ENCODE data around the gene MB21D2.

The MB21D2 gene

GRCh38 chr3:192929755-192930547, 12.3 kb upstream of the MB21D2 start:
- TF ChIP-seq CTCF (IDR thresholded peaks at IDR 0.05) = no peak

- TF ChIP-seq CTCF (IDR thresholded peaks at IDR 0.05) = no peak
Measured at GRCh38 chr3:192929146-192929545, 11.5 kb upstream of the MB21D2 start.

- no peak for TF ChIP-seq CTCF (IDR thresholded peaks at IDR 0.05)
Measured at GRCh38 chr3:192928720-192929119, 11.1 kb upstream of the MB21D2 start.

- TF ChIP-seq CTCF (IDR thresholded peaks at IDR 0.05) = no peak
Measured at GRCh38 chr3:192928016-192928415, 10.4 kb upstream of the MB21D2 start.

- TF ChIP-seq CTCF (IDR thresholded peaks at IDR 0.05) = no peak
Measured at GRCh38 chr3:192927016-192927415, 9.4 kb upstream of the MB21D2 start.

DNA sequence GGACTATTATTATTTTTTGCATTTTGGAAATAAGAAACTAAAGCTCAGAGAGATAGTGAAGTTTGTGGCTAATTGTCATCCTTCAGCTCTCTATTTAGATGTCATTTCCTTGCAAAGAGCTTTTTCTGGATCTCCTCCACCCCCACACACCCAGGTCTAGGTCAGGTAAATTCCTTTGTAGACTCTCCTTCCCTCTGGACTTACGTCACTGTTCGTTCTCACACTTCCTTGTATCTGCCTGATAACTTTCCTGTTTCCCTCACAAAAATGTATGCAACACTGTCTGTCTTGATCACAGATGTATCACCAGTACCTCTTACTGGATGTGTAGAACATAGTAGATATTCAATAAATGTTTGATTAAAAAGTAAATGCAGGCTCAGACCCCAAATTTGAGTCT, 6.1 kb upstream of the MB21D2 start:
- TF ChIP-seq CTCF (IDR thresholded peaks at IDR 0.05) = no peak

DNA sequence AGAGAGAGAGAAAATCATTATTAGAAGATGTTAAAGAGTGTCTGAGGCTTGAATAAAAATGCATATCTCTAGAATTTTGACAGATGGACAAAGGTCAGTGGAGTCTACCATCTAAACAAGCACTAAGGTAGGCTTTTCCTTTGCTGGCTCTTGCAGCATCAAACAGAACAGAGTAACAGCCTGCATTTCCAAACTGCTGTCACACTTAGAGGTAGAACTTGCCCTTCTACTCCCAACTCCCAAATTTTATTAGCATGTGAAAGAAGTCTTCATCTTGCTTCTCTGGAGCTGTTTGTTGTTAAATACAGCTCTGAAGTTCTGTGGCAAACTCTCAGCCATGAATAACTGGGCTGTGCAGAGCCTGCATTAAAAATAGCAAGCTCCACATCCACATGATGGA, 4.1 kb upstream of the MB21D2 start:
- no peak for TF ChIP-seq CTCF (IDR thresholded peaks at IDR 0.05)

GRCh38 chr3:192920411-192920810, 2.8 kb upstream of the MB21D2 start:
- no peak for TF ChIP-seq CTCF (IDR thresholded peaks at IDR 0.05)
